Loucy (cell line): Measurements from ENCODE around the gene FAAH.
A peak's percentile ranks its signal among the peaks of the same experiment; 100 is the strongest.

ENCODE experiments used
- CTCF ChIP-seq: fragments of 200-600 bp; sonication (generic); conservative IDR thresholded peaks from 2 replicates; pipeline ENCODE4 v1.5.1; 2014; ENCODE audit warnings: mild to moderate bottlenecking, antibody characterized with exemption, low read length
- EZH2phosphoT487 ChIP-seq: fragments of 200-600 bp; IDR thresholded peaks from 2 replicates; pipeline ENCODE4 v1.6.1; 2018; ENCODE audit warnings: antibody characterized with exemption, mild to moderate bottlenecking, moderate library complexity, borderline replicate concordance

- peak; percentile 31 for TF ChIP-seq CTCF
- TF ChIP-seq EZH2phosphoT487: no peak
Measured at GRCh38 chr1:46431695-46432094, 37.6 kb downstream of the FAAH start.
